Colonic mucosa (tissue), 4 donors: ENCODE results near the gene MACROD2. TPM values are rescaled to one million over a fixed set of nuclear protein-coding genes. Genes with fewer than 3 reads are reported as not detected.

Source experiments
- DNase-seq: peaks from one replicate; pipeline ENCODE4 v3.0.0-alpha.2; 2020
- H3K27ac ChIP-seq: fragments of 200-600 bp; one replicate; pipeline ENCODE4 v1.8.0; 2021
- H3K27me3 ChIP-seq: fragments of 200-600 bp; one replicate; pipeline ENCODE4 v1.8.0; 2021
- H3K36me3 ChIP-seq: fragments of 200-600 bp; one replicate; pipeline ENCODE4 v1.8.0; 2021
- H3K4me1 ChIP-seq: fragments of 200-600 bp; one replicate; pipeline ENCODE4 v1.8.0; 2021; ENCODE audit warnings: mild to moderate bottlenecking
- H3K4me3 ChIP-seq: fragments of 200-600 bp; one replicate; pipeline ENCODE4 v1.8.0; 2021
- H3K9ac ChIP-seq, 2 donors: one replicate each; pipeline ENCODE4 v1.7.0; 2013; ENCODE audit warnings: control low read depth in 2 of 2, low read depth in 2 of 2, low read length in 2 of 2
- H3K9me3 ChIP-seq: fragments of 200-600 bp; one replicate; pipeline ENCODE4 v1.8.0; 2021
- CTCF ChIP-seq: fragments of 200-600 bp; IDR thresholded peaks from one replicate; pipeline ENCODE4 v1.8.0; 2022; ENCODE audit warnings: antibody characterized with exemption, mild to moderate bottlenecking
- intact Hi-C: fragments of 100-400 bp; cut with DNase I; formaldehyde crosslinking; loops from one replicate; pipeline ENCODE4 v1.14.1; 2022
- total RNA-seq, 2 donors: library from RNA; stranded (reverse); fragmentation: NEBNext Ultra II Directional in 1 of 2; extraction: Animal tissue kit (Norgen Biotek cat#: 25700) in 1 of 2; gene quantifications; one replicate each; pipeline ENCODE4 v1.2.1, GENCODE V29; 2021
- donor health status: healthy.
- donor health status: DM: no; HTN: no; CAD: no.
- donor health status: DM: no; HTN: no; CAD: no.

MACROD2 gene
- total RNA-seq, 2 donors from 2014 or later = 3.2 to 3.3 TPM

DNA sequence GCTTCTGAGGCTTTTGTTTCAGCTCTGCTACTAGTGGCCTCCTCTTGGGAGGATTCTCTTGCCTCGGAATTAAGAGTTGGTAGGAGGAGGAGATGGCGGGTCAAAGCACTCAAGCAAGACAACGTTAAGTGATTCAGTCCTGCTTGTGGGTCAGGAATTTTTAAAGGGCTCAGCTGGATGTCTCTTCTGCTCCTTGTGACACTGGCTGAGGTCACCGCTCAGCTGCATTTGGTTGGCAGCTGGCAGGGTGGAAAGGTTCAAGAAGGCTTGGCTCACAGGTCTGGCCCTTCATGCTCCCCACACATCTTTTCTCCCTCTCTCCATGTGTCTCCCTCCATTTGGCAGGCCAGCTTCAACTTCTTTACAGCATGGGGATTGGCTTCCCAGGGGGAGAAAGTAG is 1936.6 kb downstream of the MACROD2 start:
- Histone ChIP-seq H3K9ac (no peak overlapping the region), H3K27me3 (no peaks in the 10 kb centered on the region), H3K4me1 (no peaks in the 10 kb centered on the region), H3K4me3 (no peak overlapping the region), H3K36me3 (no peaks in the 10 kb centered on the region), H3K9me3 (no peaks in the 10 kb centered on the region), H3K27ac (no peak overlapping the region)
- TF ChIP-seq CTCF = no peak
- no peak for DNase-seq
- intact Hi-C loops = no loop called here

DNA sequence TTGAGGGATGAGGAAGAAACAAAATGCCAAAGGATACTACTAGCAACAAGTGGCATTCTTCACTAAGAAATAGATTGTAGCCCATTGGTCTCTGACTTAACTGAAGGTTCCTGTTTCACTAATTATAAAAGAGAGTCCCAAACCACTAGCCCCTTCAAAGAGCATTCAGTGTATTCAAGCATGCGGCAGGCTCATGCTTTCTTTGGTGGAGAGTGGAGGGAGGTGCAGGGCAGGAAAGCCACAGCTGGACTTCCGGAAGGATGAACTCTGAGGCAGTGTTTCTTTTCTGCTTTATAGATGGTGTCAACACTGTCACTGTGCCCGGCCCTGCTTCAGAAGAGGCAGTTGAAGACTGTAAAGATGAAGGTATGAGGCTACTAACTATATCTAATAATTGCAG is 1941.9 kb downstream of the MACROD2 start:
- TF ChIP-seq CTCF = no peak
- Histone ChIP-seq H3K9me3 (no peaks in the 10 kb centered on the region), H3K9ac (no peak overlapping the region), H3K27me3 (no peaks in the 10 kb centered on the region), H3K36me3 (no peaks in the 10 kb centered on the region), H3K4me1 (no peaks in the 10 kb centered on the region), H3K27ac (no peak overlapping the region), H3K4me3 (no peak overlapping the region)
- intact Hi-C loops = no loop called here
- no peak for DNase-seq

GRCh38 chr20:15938847-15939246 is 1943.5 kb downstream of the MACROD2 start:
- no peaks in the 10 kb centered on the region for H3K27me3 ChIP-seq
- intact Hi-C loops = no loop called here
- no peak overlapping the region for H3K4me3 ChIP-seq
- H3K4me1 ChIP-seq = no peaks in the 10 kb centered on the region
- no peak for TF ChIP-seq CTCF
- no peak overlapping the region for H3K9ac ChIP-seq
- DNase-seq = no peak
- H3K9me3 ChIP-seq = no peaks in the 10 kb centered on the region
- H3K36me3 ChIP-seq = no peaks in the 10 kb centered on the region
- no peak overlapping the region for H3K27ac ChIP-seq

GRCh38 chr20:15940127-15940526 is 1944.8 kb downstream of the MACROD2 start:
- no peaks in the 10 kb centered on the region for H3K4me1 ChIP-seq
- intact Hi-C loops = no loop called here
- no peaks in the 10 kb centered on the region for H3K9me3 ChIP-seq
- no peaks in the 10 kb centered on the region for H3K27me3 ChIP-seq
- no peak for TF ChIP-seq CTCF
- H3K9ac ChIP-seq = no peak overlapping the region
- H3K27ac ChIP-seq = no peak overlapping the region
- H3K4me3 ChIP-seq = no peak overlapping the region
- H3K36me3 ChIP-seq = no peaks in the 10 kb centered on the region
- DNase-seq = no peak

DNA sequence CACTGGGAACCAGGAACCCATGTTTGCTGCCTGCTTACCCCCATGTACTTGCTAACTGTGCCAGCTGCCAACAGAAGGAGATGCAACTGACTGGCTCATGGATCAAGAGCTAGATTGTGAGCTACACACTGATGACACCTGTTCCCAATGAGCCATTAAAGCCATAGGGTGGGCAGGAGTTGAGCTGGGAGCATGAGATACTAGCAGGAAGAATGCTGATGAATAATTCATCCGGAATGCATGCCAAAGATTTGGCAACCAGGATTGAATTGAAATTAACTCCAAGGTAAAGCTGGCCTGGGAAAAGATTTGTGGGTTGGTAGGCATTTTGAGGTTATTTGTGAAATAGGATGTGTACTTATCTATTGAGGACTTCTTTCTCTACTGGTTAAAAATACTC is 1946.8 kb downstream of the MACROD2 start:
- H3K27ac ChIP-seq = no peak overlapping the region
- H3K9ac ChIP-seq = no peak overlapping the region
- no peak for TF ChIP-seq CTCF
- no peaks in the 10 kb centered on the region for H3K27me3 ChIP-seq
- H3K4me1 ChIP-seq = no peaks in the 10 kb centered on the region
- H3K9me3 ChIP-seq = no peaks in the 10 kb centered on the region
- H3K4me3 ChIP-seq = no peak overlapping the region
- no peak for DNase-seq
- intact Hi-C loops = no loop called here
- no peaks in the 10 kb centered on the region for H3K36me3 ChIP-seq

DNA sequence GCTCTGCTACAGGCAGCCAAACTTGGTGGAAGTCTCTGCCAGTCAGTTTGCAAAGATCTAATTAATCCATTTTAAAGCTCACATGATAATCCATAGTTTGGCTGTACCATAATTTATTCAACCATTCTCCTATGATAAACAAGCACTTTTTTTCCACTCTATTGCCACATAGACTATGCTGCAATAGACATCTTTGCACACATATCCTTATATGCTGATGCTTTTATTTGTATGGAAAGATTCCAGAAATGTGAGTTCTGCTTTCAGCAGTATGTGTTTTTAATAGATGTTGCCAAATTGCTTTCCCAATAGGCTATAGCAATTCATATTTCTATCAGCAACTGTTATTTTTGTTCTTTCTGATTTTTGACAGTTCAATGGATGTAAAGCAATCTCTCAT is 1950.0 kb downstream of the MACROD2 start:
- Histone ChIP-seq H3K4me1 (no peaks in the 10 kb centered on the region), H3K27me3 (no peaks in the 10 kb centered on the region), H3K9ac (no peak overlapping the region), H3K36me3 (no peaks in the 10 kb centered on the region), H3K27ac (no peak overlapping the region), H3K4me3 (no peak overlapping the region), H3K9me3 (no peaks in the 10 kb centered on the region)
- intact Hi-C loops = no loop called here
- TF ChIP-seq CTCF = no peak
- no peak for DNase-seq
